ENCODE results near the gene SLITRK3.

The SLITRK3 gene, protein sequence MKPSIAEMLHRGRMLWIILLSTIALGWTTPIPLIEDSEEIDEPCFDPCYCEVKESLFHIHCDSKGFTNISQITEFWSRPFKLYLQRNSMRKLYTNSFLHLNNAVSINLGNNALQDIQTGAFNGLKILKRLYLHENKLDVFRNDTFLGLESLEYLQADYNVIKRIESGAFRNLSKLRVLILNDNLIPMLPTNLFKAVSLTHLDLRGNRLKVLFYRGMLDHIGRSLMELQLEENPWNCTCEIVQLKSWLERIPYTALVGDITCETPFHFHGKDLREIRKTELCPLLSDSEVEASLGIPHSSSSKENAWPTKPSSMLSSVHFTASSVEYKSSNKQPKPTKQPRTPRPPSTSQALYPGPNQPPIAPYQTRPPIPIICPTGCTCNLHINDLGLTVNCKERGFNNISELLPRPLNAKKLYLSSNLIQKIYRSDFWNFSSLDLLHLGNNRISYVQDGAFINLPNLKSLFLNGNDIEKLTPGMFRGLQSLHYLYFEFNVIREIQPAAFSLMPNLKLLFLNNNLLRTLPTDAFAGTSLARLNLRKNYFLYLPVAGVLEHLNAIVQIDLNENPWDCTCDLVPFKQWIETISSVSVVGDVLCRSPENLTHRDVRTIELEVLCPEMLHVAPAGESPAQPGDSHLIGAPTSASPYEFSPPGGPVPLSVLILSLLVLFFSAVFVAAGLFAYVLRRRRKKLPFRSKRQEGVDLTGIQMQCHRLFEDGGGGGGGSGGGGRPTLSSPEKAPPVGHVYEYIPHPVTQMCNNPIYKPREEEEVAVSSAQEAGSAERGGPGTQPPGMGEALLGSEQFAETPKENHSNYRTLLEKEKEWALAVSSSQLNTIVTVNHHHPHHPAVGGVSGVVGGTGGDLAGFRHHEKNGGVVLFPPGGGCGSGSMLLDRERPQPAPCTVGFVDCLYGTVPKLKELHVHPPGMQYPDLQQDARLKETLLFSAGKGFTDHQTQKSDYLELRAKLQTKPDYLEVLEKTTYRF

DNA sequence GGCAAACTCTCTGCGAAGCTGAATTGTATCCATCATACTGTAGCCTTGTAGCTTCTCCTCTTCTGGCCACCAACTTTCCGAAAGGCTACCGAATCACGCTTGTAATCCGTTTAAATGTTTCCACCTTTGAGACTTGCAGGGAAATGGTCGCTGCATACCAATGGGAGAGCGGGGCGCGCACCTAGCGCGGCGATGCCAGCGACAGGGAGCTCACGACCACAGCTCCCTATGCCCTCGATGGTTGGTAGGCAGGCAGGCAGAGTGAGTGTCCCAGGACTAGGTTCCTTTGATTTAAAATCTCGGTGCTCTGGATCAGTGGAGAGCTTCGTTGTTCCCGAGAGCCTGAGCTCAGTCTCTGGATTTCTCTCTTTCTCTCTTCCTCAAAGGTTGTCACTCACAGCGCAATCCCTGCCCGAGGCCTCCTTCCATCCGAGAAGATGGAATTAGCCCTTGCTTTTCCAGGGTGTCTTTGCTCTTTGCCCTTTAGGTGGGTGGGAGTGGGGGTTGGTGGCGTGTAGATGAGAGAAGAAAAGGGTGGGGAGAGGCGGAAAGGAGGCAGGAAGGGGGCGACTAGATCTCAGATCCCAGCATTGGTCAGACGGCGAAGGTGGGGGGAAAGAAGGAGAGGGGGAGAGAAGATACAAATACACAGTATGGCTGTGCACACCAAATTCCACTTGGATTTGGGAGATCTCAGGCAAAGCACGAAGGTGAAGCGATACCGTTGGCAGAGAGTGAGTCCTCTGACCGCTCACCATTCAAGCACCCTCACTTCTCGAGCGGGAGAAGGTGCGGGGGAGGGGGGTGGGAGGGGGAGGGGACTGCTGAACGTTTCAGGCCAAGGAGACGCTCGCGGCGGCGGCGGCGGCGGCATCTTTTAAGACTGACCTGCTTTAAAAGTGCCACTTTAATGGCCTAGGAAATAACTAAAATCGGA lies at the start of gene SLITRK3:
TSS of gene SLITRK3 (minus strand) at position 745 of the 937 bp plus-strand sequence. CDS start 5,554 bp downstream, outside the sequence.
- DNase-seq = no peak

DNA sequence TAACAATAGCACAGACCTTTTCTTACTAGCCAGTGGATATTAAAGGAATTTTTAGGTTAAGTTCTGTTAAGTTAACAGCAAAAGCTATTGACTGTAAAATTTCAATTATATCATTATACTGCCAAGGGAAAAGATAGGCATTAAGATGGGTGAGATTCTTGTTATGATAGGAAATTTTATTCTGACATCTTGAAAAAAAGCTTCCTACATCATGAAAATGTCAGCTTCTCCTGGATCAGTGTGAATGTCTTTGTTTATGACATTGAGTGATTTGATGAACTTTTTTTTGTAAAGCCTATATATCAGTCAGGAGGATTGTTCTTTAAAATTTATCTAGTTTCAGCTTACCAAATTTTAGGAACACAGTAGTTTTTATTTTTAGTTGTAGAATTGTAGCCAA lies 47.4 kb upstream of the SLITRK3 start:
- DNase-seq = no peak

DNA sequence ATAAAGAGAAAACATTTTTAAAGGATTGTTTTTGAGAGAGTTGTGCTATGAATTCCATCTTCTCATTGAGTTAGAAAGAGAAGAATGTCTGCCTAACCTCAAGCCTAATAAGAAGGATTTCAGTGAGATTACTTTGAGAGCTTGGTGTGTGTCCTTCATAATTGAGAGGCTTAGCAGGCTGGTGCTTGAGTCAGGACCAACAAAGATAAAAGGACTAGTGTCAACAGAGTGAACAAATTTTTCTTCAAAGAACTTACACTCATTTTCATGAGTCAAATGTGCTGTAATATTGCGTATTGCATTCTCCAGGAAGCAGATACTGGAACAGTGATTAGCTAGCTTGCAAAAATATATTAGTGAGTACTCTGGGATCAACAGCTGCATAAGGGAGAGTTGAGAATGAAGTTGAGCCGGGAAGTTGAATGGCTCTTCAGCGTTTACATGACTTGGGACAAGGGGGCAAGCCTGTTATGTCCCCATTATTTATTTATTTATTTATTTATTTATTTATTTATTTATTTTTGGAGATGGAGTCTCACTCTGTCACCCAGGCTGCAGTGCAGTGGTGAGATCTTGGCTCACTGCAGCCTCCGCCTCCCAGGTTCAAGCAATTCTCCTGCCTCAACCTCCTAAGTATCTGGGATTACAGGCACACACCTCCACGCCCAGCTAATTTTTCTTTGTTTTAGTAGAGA lies 37.5 kb upstream of the SLITRK3 start:
- DNase-seq = no peak

DNA sequence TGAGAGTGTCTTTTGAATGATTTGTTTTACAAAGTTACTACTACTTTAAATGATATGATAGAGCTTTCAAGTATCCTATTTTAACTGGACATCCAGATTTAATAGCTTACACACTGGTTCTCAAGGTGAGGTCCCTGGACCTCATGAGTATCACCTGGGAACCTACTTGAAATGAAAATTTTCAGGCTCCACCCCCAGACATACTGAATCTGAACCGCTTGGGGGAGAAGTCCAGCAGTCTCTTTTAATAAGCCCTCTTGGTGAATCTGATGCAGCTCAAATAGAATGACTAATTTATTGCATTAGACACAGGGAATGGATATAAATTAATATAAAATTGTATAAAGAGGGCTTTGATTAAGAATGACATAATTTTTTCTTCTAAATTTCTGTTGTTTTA lies 29.4 kb upstream of the SLITRK3 start:
- DNase-seq = no peak

DNA sequence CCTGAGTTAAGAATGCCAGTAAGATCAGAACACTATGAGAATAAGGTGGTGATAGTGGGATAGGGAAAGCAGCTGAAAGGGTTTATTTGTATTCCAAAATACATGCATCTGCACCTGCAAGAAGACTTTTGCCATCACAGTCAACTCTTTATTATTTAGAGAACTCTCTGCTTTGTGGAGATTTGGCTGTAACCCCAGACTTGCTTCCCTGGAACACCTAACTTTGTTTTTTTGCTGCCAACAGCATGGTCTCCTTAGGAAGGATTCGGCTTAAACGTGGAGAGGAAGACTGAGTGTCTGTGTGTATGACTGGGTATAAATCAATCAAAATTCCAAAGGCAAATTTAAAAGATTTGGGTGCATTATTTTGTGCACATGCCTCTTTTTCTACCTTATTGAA lies 21.6 kb upstream of the SLITRK3 start:
- no peak for DNase-seq

DNA sequence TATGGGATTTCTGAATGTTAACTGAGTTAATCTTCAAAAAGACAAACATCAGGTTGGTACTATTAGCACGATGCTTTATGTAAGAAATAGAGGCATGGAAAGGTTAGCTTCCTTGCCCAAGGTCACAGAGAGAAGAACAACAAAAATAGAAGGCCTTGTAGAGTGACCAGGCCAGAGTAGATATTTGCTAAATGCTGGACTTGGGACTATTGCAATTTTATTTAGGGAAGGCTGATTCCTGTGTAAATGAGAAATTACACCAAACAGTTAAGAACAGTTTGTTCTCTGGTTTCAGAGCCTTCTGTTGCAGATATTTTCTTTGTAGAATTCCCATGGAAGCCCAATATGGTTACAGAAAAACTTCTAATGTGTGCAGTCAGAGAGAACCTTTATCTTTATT lies 16.4 kb upstream of the SLITRK3 start:
- DNase-seq = no peak

DNA sequence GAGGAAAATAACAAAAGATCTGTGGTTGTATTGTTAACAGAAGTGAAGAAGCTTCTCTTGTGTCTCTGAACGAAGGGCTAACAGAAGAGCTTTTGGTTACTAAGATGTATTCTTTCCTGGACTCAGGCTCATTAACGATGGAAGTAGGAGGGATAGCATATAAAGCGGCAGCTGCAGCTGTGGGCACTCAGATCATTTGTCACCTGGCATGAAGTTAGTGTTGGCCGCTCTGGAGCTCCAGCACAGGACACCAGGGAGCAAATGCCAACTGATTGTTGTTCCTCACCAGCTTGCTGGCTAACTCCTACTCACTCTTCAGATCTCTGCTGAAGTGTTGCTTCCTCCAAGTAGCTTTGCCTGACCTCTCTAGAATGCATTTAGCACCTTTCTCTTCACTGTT lies 15.5 kb upstream of the SLITRK3 start:
- no peak for DNase-seq

DNA sequence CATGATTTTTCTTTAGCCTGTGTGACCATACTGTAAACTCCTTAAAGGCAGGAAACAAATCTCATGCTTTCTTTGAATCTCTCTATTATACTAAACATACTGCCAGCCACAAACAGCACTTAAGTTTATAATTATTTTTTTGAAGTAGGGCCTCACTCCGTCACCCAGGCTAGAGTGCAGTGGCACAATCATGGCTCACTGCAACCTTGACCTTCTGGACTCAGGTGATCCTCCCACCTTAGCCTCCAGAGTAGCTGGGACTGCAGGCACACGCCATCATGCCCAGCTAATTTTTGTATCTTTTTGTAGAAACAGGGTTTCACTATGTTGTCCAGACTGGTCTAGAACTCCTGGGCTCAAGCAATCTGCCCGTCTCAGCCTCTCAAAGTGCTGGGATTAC lies 14.5 kb upstream of the SLITRK3 start:
- DNase-seq = no peak

DNA sequence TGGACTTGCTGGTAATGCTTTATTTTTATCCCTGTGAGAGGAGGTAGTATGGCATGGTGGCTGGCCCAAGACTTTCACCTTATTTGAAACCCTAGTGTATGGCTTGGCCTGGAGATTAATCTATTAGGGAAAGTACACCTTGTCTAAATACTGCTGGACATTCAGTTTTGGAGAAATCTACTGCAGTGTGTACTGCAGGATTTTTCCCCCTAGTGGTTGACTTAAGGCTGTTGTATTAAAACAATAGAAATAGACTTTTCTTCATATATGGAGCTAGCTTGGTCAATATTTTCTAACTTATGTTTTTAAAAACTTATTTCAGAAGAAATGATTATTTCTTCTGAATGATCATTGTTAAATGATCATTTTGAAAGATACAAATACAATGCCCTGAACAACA lies 13.9 kb upstream of the SLITRK3 start:
- DNase-seq = peak; percentile 5

DNA sequence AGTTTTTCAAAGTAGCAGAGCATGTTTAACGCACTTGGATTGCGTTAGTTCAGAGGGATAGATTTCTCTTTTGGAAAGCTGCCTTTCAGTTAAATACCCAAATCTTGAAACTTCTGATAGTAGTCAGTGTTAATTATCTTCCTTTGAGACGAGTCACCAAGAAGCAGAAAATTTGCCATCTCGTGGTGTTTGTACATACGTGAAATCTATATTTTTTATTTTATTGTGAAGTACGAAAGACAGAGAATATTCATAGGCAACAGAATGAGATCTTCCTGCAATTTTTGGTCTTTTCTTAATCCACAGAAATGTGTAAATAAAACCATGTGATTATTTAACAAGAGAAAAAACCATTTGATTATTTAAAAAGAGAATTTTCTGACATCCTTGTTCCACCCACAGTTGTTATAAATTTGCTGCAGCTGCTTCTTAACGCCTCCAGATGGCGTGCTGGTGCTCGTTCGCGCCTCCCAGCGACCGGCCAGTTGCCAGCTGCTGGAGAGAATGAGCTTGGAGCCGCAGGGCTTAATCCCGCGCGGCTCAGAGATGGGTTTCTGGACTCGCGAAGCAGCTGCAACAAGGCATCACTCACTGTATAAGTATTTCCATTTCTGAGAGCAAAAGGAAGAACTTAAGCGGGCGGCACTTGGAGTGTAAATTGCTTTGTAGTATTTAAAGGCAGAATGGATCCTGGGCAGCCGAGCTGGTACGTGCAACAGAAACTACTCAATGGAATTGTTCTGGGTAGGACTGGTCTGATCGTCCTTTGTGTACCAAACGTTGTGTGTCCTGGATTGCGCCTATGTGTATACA lies 10.5 kb upstream of the SLITRK3 start:
- DNase-seq = peak; percentile 82

DNA sequence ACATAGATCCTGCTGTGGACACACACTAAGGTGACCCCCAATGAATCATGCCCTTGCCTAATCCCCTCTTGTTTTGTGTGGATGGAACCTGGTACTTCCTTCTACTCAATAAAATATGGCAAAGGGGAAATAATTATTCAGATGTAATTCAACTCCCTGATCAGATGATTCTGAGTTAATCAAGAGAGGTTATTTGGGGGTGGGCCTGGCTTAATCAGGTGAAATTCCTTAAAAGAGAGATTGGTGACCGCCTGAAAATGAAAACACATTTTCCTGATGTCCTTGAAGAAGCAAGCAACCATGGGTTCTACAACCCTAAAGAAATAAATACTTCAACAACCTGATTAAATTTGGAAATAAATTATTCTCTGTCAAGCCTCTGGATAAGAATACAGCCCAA lies 8.3 kb upstream of the SLITRK3 start:
- DNase-seq = no peak

DNA sequence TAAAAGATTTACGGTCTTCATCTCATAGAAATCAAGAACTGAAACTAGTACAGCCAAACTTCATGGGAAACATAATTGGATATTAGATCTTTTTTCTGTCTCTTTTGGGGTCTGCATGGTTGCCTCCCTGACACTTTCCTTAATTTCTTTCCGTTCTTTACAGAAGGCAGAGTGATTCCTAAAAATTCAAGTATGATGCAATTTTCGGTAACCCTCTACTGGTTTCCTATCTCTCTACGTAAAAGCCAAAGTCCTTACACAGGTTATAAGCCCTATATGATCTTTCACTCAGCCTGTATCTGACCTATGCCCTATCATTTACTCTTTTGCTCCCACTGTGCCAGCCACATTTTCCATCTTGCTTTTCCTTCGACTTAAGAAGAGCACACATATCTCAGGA lies 6.8 kb upstream of the SLITRK3 start:
- DNase-seq = peak; percentile 12

DNA sequence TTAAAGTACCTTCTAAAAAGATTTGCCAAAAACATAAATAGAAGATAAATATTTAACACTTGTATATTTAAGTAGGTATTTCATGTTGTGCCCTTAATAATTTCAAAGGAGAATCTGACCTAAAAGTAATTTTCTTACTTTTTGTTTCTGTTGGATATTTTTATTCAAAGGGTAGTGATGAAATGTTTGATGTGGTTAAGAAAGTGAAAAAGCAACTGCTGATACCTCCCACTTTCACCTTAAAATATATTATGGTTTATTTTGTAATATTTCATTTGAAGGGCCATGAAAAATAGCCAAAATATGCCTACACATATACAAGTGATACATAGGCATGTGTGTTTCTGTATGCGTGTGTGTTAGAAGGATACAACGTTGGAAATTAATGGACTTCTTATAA lies 5.8 kb upstream of the SLITRK3 start:
- DNase-seq = no peak

DNA sequence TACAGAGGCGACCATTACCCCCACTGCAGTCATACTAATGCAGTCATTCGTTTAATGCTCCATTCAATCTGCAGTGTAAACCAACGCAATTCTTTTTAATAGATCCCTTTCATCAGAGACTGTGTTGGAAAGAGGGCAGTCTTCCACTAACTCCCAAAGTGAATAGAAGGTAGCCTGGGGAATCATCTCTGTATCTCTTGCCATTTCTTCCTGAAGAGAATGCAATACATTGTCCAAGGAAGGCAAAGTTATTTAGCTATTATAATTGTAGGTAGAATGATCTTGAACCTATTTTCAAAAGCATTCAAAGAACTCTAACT lies 1.3 kb upstream of the SLITRK3 start:
- DNase-seq = no peak

DNA sequence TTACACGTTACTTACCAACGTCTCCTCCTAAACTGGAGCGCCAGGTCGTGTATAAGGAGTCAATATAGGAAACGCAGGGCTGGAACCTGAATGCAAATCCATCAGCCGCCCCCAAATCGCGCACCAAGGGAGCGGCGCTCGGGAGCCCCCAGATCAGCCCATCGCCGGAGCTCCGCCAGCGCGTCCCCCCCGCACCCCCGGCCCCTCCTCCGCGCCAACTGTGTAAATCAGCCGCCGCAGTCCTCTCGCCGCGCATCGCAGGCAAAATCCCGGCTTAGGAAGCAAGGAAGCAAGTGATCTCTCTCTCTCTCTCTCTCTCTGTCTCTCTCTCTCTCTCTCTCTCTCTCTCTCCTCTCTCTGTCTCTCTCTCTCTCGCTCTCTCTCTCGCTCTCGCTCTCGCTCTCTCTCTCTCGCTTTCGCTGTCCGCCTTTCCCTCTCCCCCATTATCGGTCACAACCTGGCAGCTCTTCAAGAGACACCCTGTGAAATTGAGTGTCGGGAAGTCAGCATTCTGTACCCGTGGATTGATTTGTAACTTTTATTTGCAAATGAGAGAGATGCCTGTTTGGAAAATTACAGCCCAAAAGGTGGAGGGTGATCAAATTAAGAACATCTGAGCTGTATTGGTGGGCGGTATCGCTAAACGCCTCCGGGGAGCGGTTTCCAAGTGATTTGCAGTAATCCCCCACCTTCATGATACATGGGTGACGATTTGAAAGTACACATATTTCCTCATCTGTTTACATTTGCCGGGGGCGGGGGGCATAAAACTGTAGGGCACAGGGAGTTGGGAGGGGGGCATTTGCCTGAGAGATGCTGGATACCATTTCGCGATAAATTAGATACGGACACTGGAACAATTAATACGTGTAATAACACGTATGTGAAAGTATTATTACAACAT lies 645 bp upstream of the SLITRK3 start:
- DNase-seq = no peak

DNA sequence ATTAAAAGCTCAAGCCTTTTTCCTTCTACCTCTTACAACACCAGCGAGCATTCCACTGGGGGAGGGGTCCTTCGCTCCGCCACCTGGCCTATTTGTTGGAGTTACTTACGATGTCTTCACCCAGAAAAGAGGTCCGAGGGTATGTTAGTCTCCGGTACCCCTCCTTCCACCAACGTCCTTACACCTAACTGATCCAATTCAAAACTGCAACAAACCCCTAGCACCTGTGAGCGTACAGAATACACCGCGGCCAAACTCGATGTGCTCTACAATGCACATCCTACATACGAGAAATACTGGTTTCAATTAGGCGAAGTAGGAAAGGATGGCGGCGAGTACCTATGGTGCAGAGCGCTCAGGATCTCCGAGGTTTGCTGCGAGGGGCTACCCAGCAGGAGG lies 944 bp downstream of the SLITRK3 start:
- no peak for DNase-seq

DNA sequence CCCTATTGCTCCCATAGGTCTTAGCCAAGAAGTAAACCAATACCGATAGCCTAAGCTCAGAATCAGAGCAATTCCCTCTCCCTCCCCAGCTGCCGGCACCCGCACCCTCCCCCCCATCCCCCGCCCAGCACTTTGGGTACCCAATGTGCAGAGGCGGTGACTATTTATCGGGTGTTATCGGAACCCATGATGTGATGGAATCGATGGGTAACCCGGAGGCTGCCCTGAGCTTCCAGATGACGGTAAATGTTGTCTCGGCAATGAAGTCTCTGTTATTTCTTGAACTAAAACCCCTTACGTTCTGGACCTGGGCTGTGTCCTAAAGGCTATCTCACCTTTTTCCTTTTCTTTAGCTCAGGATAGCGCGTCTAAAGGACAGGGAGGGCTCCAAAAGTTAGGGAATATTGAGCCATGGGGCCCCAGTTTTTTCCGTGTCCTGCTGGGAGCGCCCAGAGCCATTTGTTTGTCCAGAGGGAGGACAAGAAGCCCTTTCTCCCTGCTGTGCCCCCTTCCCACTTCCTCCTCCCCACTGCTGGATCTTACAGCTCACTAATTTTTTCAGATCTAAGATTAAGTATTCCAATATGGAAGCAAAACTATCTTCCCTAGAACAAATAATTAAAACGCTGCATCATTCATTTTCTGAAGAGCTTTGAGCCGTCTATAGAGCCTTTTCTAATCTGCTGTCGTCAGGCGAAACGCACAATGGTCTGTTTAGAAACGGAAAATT lies 1.5 kb downstream of the SLITRK3 start:
- no peak for DNase-seq

DNA sequence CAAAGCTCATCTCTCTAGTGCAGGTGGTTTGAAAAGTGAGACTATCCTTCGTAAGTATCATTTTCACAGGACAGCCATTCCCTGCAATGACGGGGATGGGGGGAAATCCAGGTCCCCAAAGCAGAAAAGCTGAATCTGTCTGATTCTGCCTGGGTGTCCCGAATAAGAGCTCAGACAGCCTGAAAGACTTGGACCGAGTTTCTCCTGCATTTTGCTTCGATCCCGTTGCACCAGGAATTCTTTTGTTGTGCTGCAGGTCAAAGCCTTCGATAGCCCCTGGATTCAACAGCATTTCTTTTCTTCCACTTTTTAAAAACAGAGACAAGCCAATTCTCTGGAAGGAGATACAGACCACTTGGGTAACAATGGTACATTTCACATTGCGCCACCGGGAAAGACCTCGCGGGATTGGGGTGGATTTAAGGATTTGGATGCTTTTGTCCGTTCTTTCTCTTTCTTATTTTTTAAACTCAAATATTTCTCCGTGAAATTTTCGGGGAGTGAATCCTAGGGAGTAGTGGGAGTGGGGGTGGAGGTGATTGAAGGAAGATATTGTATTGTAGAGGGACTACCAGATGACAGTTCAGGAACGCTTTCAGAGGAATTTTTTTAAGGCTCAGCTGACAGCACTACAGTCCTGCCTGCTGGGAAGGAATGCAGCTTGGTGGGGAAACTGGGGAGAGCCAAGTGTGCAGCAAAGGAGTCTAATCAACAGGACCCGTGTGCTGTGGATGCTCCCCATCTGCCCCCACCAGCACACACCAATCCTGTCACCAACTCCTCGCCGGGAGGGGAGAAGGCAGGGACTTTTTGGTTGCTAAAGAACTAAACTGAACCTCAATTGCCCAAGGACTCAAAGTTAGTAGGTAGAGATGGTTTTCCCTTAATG lies 2.6 kb downstream of the SLITRK3 start:
- DNase-seq = no peak

All from OCI-M1 (cell line).